Liver (tissue), 3 donors: Measurements from ENCODE around the gene GRIK2.

Experiments used
- EGR1 ChIP-seq, 2 donors: IDR thresholded peaks; 2 replicates each; pipeline ENCODE4 v1.6.1; 2016 to 2018; ENCODE audit warnings: antibody characterized with exemption in 2 of 2, low read depth in 2 of 2
- GABPA ChIP-seq, 2 donors: IDR thresholded peaks in 1 of 2; conservative IDR thresholded peaks in 1 of 2; 2 replicates each; pipeline ENCODE4 v1.6.1; 2016; ENCODE audit warnings: antibody characterized with exemption in 2 of 2, mild to moderate bottlenecking in 1 of 2, moderate library complexity in 1 of 2
- JUND ChIP-seq, 2 donors: IDR thresholded peaks; 2 replicates each; pipeline ENCODE4 v1.6.1; 2016; ENCODE audit warnings: antibody characterized with exemption in 2 of 2
- YY1 ChIP-seq: IDR thresholded peaks from 2 replicates; pipeline ENCODE4 v1.6.1; 2016; ENCODE audit warnings: antibody characterized with exemption, mild to moderate bottlenecking
- TF ChIP-seq, protein P1 (sequence below): fragments of 150-350 bp; IDR thresholded peaks from 2 replicates; pipeline ENCODE4 v1.5.1; 2017; ENCODE audit warnings: improper control_type of control experiment, low read depth, low read length; ENCODE audit not compliant: missing input control
- TF ChIP-seq, protein P2 (sequence below): IDR thresholded peaks from 2 replicates; pipeline ENCODE4 v1.6.1; 2016; ENCODE audit warnings: antibody characterized with exemption
- TF ChIP-seq, protein P3 (sequence below): IDR thresholded peaks from 2 replicates; pipeline ENCODE4 v1.6.1; 2016; ENCODE audit warnings: antibody characterized with exemption
- donor health status: healthy.
- donor health status: healthy.

DNA sequence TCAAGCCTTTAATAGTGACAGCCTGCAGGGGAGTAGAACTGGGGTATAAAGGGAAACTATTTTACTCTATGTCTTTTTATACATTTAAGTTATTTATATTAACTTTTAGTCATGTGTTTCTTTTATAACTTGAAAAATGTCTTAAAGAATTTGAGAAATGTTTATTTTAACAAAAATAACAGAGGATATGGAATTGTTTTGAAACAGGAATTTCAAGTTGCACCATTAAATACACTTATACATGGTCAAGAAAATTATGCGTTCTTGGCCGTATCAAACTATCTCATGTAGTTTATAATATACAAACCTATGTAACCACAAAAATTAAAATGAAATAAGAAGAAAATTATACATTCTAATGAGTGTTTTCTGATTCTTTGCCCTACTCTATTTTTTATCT is 282.7 kb downstream of the GRIK2 start:
- TF ChIP-seq, protein P1, sequence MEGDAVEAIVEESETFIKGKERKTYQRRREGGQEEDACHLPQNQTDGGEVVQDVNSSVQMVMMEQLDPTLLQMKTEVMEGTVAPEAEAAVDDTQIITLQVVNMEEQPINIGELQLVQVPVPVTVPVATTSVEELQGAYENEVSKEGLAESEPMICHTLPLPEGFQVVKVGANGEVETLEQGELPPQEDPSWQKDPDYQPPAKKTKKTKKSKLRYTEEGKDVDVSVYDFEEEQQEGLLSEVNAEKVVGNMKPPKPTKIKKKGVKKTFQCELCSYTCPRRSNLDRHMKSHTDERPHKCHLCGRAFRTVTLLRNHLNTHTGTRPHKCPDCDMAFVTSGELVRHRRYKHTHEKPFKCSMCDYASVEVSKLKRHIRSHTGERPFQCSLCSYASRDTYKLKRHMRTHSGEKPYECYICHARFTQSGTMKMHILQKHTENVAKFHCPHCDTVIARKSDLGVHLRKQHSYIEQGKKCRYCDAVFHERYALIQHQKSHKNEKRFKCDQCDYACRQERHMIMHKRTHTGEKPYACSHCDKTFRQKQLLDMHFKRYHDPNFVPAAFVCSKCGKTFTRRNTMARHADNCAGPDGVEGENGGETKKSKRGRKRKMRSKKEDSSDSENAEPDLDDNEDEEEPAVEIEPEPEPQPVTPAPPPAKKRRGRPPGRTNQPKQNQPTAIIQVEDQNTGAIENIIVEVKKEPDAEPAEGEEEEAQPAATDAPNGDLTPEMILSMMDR, result no peak
- TF ChIP-seq GABPA (IDR thresholded peaks at IDR 0.05 in 1 of 2, conservative IDR thresholded peaks at IDR 0.05 in 1 of 2) (no peak), JUND (IDR thresholded peaks at IDR 0.05) (no peak), EGR1 (IDR thresholded peaks at IDR 0.05; ENCODE audit: low read depth in 2 of 2) (no peak), YY1 (no peak)
- TF ChIP-seq, protein P2, sequence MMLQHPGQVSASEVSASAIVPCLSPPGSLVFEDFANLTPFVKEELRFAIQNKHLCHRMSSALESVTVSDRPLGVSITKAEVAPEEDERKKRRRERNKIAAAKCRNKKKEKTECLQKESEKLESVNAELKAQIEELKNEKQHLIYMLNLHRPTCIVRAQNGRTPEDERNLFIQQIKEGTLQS, result no peak
- TF ChIP-seq, protein P3, sequence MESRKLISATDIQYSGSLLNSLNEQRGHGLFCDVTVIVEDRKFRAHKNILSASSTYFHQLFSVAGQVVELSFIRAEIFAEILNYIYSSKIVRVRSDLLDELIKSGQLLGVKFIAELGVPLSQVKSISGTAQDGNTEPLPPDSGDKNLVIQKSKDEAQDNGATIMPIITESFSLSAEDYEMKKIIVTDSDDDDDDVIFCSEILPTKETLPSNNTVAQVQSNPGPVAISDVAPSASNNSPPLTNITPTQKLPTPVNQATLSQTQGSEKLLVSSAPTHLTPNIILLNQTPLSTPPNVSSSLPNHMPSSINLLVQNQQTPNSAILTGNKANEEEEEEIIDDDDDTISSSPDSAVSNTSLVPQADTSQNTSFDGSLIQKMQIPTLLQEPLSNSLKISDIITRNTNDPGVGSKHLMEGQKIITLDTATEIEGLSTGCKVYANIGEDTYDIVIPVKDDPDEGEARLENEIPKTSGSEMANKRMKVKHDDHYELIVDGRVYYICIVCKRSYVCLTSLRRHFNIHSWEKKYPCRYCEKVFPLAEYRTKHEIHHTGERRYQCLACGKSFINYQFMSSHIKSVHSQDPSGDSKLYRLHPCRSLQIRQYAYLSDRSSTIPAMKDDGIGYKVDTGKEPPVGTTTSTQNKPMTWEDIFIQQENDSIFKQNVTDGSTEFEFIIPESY, result no peak
